Thyroid gland (tissue), 4 donors: ENCODE results near the gene LRP8. TPM values are rescaled to one million over a fixed set of nuclear protein-coding genes. Genes with fewer than 3 reads are reported as not detected.

ENCODE experiments used
- DNase-seq, 2 donors: peaks; one replicate each; pipeline ENCODE4 v3.0.0-alpha.2; 2019
- H3K27ac ChIP-seq, 3 donors: fragments of 200-600 bp; sonication (generic); 1 replicate in 2 of 3; 2 replicates in 1 of 3; pipeline ENCODE4 v1.5.1; 2016 to 2019; ENCODE audit warnings: mild to moderate bottlenecking in 1 of 3, moderate library complexity in 1 of 3
- H3K27me3 ChIP-seq: fragments of 200-600 bp; sonication (generic); one replicate; pipeline ENCODE4 v1.5.1; 2019
- H3K36me3 ChIP-seq, 2 donors: fragments of 200-600 bp; sonication (generic); one replicate each; pipeline ENCODE4 v1.5.1; 2016 to 2019
- H3K4me1 ChIP-seq, 2 donors: fragments of 200-600 bp; sonication (generic); one replicate each; pipeline ENCODE4 v1.5.1; 2017 to 2019
- H3K4me3 ChIP-seq, 3 donors: fragments of 200-600 bp; sonication (generic); replicated peaks in 1 of 3; 1 replicate in 2 of 3; 2 replicates in 1 of 3; pipeline ENCODE4 v1.5.1; 2016; ENCODE audit warnings: mild to moderate bottlenecking in 1 of 3
- H3K9me3 ChIP-seq: fragments of 200-600 bp; sonication (generic); one replicate; pipeline ENCODE4 v1.5.1; 2017
- POLR2A ChIP-seq, 2 donors: fragments of 450-650 bp; IDR thresholded peaks; one replicate each; pipeline ENCODE4 v1.6.1; 2017; ENCODE audit warnings: antibody characterized with exemption in 2 of 2, mild to moderate bottlenecking in 2 of 2, moderate library complexity in 1 of 2
- WGBS, 2 donors: methylation state at CpG; one replicate each; pipeline ENCODE4 v1.1.5; 2017; 5-methylcytosine and 5-hydroxymethylcytosine counted together
- intact Hi-C: fragments of 100-400 bp; cut with DNase I; formaldehyde crosslinking; loops from one replicate; pipeline ENCODE4 v1.15.1; 2023
- total RNA-seq, 4 donors: library from RNA; depleted of rRNA; stranded (reverse); fragments of >200 nt; gene quantifications; one replicate each; pipeline ENCODE4 v1.2.3, GENCODE V29; 2016
- TF ChIP-seq, protein P1 (sequence below), 6 experiments: fragments of 200-600 bp in 3 of 6; fragments of 450-650 bp in 3 of 6; sonication (generic) in 3 of 6; IDR thresholded peaks; one replicate each; pipeline ENCODE4 v1.5.1; 2016 to 2019; ENCODE audit warnings: antibody characterized with exemption in 6 of 6, mild to moderate bottlenecking in 2 of 6, inconsistent platforms in 1 of 6, moderate library complexity in 1 of 6

LRP8 gene
- total RNA-seq, 4 donors from 2014 or later, result 92.8 to 200 (median 143) TPM

DNA sequence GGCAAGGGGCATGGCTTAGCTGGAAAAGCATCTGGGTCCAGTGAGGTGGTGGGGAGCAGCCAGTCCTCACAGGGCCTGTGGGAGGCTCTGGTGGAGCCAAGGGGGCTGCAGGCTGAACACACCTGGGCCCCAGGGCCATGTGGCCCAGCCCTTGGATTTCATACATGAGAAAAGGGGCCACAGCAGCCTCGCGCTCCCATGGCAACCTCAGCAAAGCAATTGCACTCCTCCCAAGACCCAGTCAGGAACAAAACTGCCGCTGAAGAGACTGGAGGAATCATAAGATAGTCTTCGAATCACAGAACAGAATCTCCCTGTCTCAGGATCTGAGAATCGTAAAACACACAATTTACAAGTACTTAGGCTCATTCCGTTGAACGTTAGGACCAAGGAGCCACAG is 24.6 kb downstream of the LRP8 start:
- no peaks in the 10 kb centered on the region for H3K27me3 ChIP-seq
- H3K4me3 ChIP-seq, result no peak overlapping the region
- 53 to 54% methylated on average over 5 to 7 of the region's 7 CpGs for WGBS, 2 donors
- no peak for TF ChIP-seq POLR2A (IDR thresholded peaks at IDR 0.05)
- TF ChIP-seq, protein P1, sequence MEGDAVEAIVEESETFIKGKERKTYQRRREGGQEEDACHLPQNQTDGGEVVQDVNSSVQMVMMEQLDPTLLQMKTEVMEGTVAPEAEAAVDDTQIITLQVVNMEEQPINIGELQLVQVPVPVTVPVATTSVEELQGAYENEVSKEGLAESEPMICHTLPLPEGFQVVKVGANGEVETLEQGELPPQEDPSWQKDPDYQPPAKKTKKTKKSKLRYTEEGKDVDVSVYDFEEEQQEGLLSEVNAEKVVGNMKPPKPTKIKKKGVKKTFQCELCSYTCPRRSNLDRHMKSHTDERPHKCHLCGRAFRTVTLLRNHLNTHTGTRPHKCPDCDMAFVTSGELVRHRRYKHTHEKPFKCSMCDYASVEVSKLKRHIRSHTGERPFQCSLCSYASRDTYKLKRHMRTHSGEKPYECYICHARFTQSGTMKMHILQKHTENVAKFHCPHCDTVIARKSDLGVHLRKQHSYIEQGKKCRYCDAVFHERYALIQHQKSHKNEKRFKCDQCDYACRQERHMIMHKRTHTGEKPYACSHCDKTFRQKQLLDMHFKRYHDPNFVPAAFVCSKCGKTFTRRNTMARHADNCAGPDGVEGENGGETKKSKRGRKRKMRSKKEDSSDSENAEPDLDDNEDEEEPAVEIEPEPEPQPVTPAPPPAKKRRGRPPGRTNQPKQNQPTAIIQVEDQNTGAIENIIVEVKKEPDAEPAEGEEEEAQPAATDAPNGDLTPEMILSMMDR (IDR thresholded peaks at IDR 0.05), result no peak
- intact Hi-C loops, result no loop called here
- no peaks in the 10 kb centered on the region for H3K36me3 ChIP-seq
- no peak for DNase-seq
- peaks cover 51 to 90% of the 10 kb centered on the region in 2 donors for H3K4me1 ChIP-seq
- H3K9me3 ChIP-seq, result no peaks in the 10 kb centered on the region
- H3K27ac ChIP-seq, result peak overlapping the region; percentile 14 to 89 (median 75)

DNA sequence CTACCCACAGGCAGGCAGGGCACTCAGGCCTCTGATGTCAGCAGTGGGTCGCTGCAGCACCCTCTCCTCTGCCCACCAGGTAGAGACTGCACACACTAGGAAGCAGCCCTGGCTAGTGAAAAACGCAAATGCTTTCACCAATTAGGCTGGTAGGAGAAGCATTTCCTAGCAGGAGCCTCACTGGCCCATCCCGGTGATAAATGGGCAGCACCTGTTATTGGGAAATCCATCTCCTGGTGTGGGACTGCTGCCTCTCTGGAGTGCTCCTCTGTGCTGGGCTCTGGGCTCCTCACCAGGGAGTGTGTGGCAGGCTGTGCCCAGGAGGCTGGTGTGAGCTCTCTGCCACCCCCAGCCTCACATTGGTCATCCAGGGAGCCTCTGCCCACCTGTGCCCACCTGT is 28.6 kb downstream of the LRP8 start:
- WGBS, 2 donors, result 90 to 92% methylated on average over 3 of the region's 3 CpGs
- H3K36me3 ChIP-seq, result no peaks in the 10 kb centered on the region
- H3K27me3 ChIP-seq, result no peaks in the 10 kb centered on the region
- no peak for TF ChIP-seq POLR2A (IDR thresholded peaks at IDR 0.05)
- TF ChIP-seq, protein P1 (IDR thresholded peaks at IDR 0.05), result no peak
- H3K4me3 ChIP-seq, result no peak overlapping the region
- intact Hi-C loops, result no loop called here
- peaks cover 43 to 87% of the 10 kb centered on the region in 2 donors for H3K4me1 ChIP-seq
- H3K27ac ChIP-seq, result no peak overlapping the region
- no peaks in the 10 kb centered on the region for H3K9me3 ChIP-seq
- DNase-seq, result no peak

DNA sequence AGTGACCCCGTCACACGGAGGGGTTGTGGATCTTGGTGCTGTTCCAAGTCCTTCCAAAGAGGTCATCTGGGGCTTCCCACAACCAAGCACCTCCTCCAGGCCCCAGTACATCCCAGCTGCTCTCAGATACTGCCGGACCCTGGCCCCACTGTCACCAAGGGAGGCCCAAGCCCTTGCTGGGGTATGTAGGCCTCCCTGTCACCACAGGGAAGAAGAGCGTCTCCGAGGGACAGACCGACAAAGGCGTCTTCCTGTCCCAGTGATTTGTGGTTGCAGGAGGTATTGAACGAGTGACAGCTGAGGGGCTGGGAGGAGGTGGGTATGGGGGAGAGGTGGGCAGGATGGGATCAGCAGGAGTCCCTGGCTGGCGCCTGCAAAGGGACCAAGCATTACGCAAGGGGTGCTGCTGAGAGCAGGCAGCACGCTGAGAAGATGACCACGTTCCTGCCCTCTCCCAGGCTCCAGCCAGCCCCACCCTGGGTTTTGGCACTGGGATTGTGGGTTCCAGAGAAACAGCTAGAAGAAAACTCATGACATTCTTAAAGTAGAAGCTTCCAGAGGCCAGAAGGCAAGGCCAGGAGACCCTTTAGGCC is 29.7 kb downstream of the LRP8 start:
- Histone ChIP-seq H3K36me3 (no peaks in the 10 kb centered on the region), H3K27ac (peak overlapping the region in 2 of 3 donors; percentile 21 to 27), H3K27me3 (no peaks in the 10 kb centered on the region), H3K4me1 (peaks cover 34 to 89% of the 10 kb centered on the region in 2 donors), H3K9me3 (no peaks in the 10 kb centered on the region), H3K4me3 (no peak overlapping the region)
- WGBS, 2 donors, result 78 to 86% methylated on average over 7 to 12 of the region's 12 CpGs
- intact Hi-C loops, result no loop called here
- TF ChIP-seq, protein P1 (IDR thresholded peaks at IDR 0.05), result no peak
- no peak for TF ChIP-seq POLR2A (IDR thresholded peaks at IDR 0.05)
- DNase-seq, result no peak

GRCh38 chr1:53297195-53297594 is 30.7 kb downstream of the LRP8 start:
- H3K4me3 ChIP-seq, result no peak overlapping the region
- no peak for DNase-seq
- H3K4me1 ChIP-seq, result peaks cover 30 to 87% of the 10 kb centered on the region in 2 donors
- intact Hi-C loops, result no loop called here
- H3K9me3 ChIP-seq, result no peaks in the 10 kb centered on the region
- 90 to 91% methylated on average over 17 of the region's 17 CpGs for WGBS, 2 donors
- peak overlapping the region in 1 of 3 donors; percentile 73 for H3K27ac ChIP-seq
- no peak for TF ChIP-seq POLR2A (IDR thresholded peaks at IDR 0.05)
- TF ChIP-seq, protein P1 (IDR thresholded peaks at IDR 0.05), result no peak
- no peaks in the 10 kb centered on the region for H3K36me3 ChIP-seq
- no peaks in the 10 kb centered on the region for H3K27me3 ChIP-seq

DNA sequence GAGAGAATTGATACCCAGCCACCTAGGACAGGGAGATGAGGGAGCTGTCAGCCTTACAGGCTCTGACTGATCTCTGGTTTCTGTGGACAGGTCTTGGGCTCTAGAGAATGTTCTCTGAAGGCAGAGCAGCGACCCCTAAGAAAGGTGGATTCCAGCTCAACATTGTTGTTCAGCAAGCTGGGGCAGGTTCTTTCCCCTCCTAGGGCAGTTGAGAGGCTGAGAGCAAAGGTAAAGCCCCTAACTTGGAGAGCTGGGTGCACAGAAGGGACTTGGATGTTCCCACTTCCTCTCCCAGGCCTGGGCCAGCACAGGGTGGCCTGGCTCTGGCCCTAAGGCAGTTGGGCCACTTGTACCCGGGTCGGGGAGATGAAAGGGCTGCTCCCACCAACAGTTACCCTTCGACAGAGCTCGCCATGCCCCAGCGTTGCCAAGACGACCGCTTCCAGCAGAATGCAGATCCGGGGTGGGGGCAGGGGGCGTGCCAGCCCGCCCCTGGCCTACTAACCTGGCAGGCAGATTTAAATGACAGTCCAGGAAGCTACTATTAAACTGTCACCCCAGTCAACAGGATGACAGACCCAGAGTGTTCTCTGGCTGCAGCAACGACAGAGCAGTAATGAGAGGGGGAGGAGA is 31.6 kb downstream of the LRP8 start:
- intact Hi-C loops, result no loop called here
- Histone ChIP-seq H3K9me3 (no peaks in the 10 kb centered on the region), H3K4me1 (peaks cover 30 to 80% of the 10 kb centered on the region in 2 donors), H3K4me3 (no peak overlapping the region), H3K27me3 (no peaks in the 10 kb centered on the region), H3K27ac (peak overlapping the region; percentile 66 to 80 (median 73)), H3K36me3 (no peaks in the 10 kb centered on the region)
- DNase-seq, result peak; percentile 16 to 29
- TF ChIP-seq POLR2A (IDR thresholded peaks at IDR 0.05), result no peak
- TF ChIP-seq, protein P1 (IDR thresholded peaks at IDR 0.05), result no peak
- 46 to 64% methylated on average over 12 of the region's 12 CpGs for WGBS, 2 donors
